ACC112 (cell line): Measurements from ENCODE around the gene PYGB.

ENCODE experiments used
- H2AFZ ChIP-seq: fragments of 200-600 bp; sonication (generic); one replicate; pipeline ENCODE4 v1.6.0; 2017; ENCODE audit warnings: antibody characterized with exemption, low read length; ENCODE audit not compliant: unreplicated experiment
- H3K27ac ChIP-seq: fragments of 200-600 bp; sonication (generic); 2 replicates; pipeline ENCODE4 v1.5.1; 2014; ENCODE audit warnings: low read depth, mild to moderate bottlenecking, antibody characterized with exemption, low read length, moderate library complexity
- H3K27me3 ChIP-seq: fragments of 200-600 bp; sonication (generic); 2 replicates; pipeline ENCODE4 v1.6.1; 2014; ENCODE audit warnings: mild to moderate bottlenecking, antibody characterized with exemption, low read length, moderate library complexity, mixed read lengths; ENCODE audit not compliant: insufficient read depth
- H3K36me3 ChIP-seq: fragments of 200-600 bp; sonication (generic); 2 replicates; pipeline ENCODE4 v1.6.1; 2016; ENCODE audit warnings: mild to moderate bottlenecking, antibody characterized with exemption, low read length, moderate library complexity, mixed read lengths; ENCODE audit not compliant: insufficient read depth
- H3K4me1 ChIP-seq: fragments of 200-600 bp; sonication (generic); one replicate; pipeline ENCODE4 v1.6.1; 2016; ENCODE audit warnings: low read length, mixed read lengths; ENCODE audit not compliant: insufficient read depth, unreplicated experiment, control insufficient read depth
- H3K4me3 ChIP-seq: fragments of 200-600 bp; sonication (generic); 2 replicates; pipeline ENCODE4 v1.5.1; 2014; ENCODE audit warnings: mild to moderate bottlenecking, low read depth, low read length
- H3K79me2 ChIP-seq: fragments of 200-600 bp; sonication (generic); one replicate; pipeline ENCODE4 v1.6.0; 2016; ENCODE audit warnings: low read length; ENCODE audit not compliant: control insufficient read depth, unreplicated experiment, insufficient read depth

The PYGB gene

GRCh38 chr20:25294459-25295385, 46.8 kb downstream of the PYGB start:
- Histone ChIP-seq H3K4me1 (peaks cover 17% of the 10 kb centered on the region), H3K36me3 (peaks cover 12% of the 10 kb centered on the region; the same call in 1 of the 2 replicates), H3K27ac (no peak overlapping the region)

GRCh38 chr20:25295386-25296093, 47.7 kb downstream of the PYGB start:
- no peak overlapping the region for H2AFZ ChIP-seq
- no peaks in the 10 kb centered on the region for H3K79me2 ChIP-seq
- no peaks in the 10 kb centered on the region for H3K27me3 ChIP-seq
- no peak overlapping the region for H3K4me3 ChIP-seq
- peaks cover 5% of the 10 kb centered on the region; the same call in 1 of the 2 replicates for H3K36me3 ChIP-seq
- peaks cover 24% of the 10 kb centered on the region for H3K4me1 ChIP-seq
- H3K27ac ChIP-seq = 0 out of 2 replicates have a peak overlapping the region, but pooled peaks have one; percentile 2

More at GRCh38 chr20:25294459-25295385, 46.8 kb downstream of the PYGB start:
- Histone ChIP-seq H3K79me2 (no peaks in the 10 kb centered on the region), H3K4me3 (no peak overlapping the region), H3K27me3 (no peaks in the 10 kb centered on the region), H2AFZ (no peak overlapping the region)

DNA sequence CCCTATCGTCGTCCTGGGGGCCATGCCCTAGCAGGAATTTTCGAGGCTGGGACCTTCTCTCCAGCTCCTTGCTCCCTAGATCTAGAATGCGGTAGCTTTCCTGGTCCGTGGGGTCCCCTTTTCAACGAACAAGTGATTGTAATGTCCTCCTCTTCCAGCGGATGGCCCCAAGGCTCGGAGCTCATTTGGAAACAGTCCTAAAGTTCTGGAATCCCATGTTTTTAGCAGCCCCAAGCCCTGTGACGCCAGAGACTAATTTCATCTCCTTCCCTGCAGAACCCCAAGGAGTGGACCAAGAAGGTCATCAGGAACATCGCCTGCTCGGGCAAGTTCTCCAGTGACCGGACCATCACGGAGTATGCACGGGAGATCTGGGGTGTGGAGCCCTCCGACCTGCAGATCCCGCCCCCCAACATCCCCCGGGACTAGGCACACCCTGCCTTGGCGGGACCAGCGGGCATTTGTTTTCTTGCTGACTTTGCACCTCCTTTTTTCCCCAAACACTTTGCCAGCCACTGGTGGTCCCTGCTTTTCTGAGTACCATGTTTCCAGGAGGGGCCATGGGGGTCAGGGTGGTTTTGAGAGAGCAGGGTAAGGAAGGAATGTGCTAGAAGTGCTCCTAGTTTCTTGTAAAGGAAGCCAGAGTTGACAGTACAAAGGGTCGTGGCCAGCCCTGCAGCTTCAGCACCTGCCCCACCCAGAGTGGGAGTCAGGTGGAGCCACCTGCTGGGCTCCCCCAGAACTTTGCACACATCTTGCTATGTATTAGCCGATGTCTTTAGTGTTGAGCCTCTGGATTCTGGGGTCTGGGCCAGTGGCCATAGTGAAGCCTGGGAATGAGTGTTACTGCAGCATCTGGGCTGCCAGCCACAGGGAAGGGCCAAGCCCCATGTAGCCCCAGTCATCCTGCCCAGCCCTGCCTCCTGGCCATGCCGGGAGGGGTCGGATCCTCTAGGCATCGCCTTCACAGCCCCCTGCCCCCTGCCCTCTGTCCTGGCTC, 48.5 kb downstream of the PYGB start:
- no peak overlapping the region for H3K4me3 ChIP-seq
- peaks cover 3% of the 10 kb centered on the region; the same call in 1 of the 2 replicates for H3K36me3 ChIP-seq
- H3K27me3 ChIP-seq = no peaks in the 10 kb centered on the region
- no peak overlapping the region for H2AFZ ChIP-seq
- H3K27ac ChIP-seq = peak overlapping the region; percentile 28
- peaks cover 27% of the 10 kb centered on the region for H3K4me1 ChIP-seq
- H3K79me2 ChIP-seq = no peaks in the 10 kb centered on the region

- Histone ChIP-seq H3K4me1 (peaks cover 27% of the 10 kb centered on the region), H2AFZ (no peak overlapping the region), H3K4me3 (no peak overlapping the region), H3K79me2 (no peaks in the 10 kb centered on the region), H3K27ac (peak overlapping the region; percentile 28), H3K36me3 (peaks cover 3% of the 10 kb centered on the region; the same call in 1 of the 2 replicates), H3K27me3 (no peaks in the 10 kb centered on the region)
Measured at GRCh38 chr20:25297141-25297905, 49.4 kb downstream of the PYGB start.

GRCh38 chr20:25299806-25300205, 51.9 kb downstream of the PYGB start:
- Histone ChIP-seq H3K27me3 (no peaks in the 10 kb centered on the region), H3K4me1 (peaks cover 27% of the 10 kb centered on the region), H3K36me3 (peaks cover 3% of the 10 kb centered on the region; the same call in 1 of the 2 replicates), H2AFZ (no peak overlapping the region), H3K4me3 (no peak overlapping the region), H3K27ac (peak overlapping the region; percentile 54), H3K79me2 (no peaks in the 10 kb centered on the region)

- no peak overlapping the region for H2AFZ ChIP-seq
- H3K27ac ChIP-seq = peak overlapping the region; percentile 54
- peaks cover 27% of the 10 kb centered on the region for H3K4me1 ChIP-seq
- H3K4me3 ChIP-seq = no peak overlapping the region
- no peaks in the 10 kb centered on the region for H3K79me2 ChIP-seq
- H3K36me3 ChIP-seq = peaks cover 3% of the 10 kb centered on the region; the same call in 1 of the 2 replicates
- H3K27me3 ChIP-seq = no peaks in the 10 kb centered on the region
Measured at GRCh38 chr20:25300496-25301170, 52.7 kb downstream of the PYGB start.

- Histone ChIP-seq H3K79me2 (no peaks in the 10 kb centered on the region), H3K27ac (peak overlapping the region; percentile 54; the same call in 1 of the 2 replicates), H3K4me3 (no peak overlapping the region), H2AFZ (no peak overlapping the region), H3K27me3 (no peaks in the 10 kb centered on the region), H3K36me3 (peaks cover 3% of the 10 kb centered on the region; the same call in 1 of the 2 replicates), H3K4me1 (peaks cover 27% of the 10 kb centered on the region)
Measured at GRCh38 chr20:25301357-25301920, 53.6 kb downstream of the PYGB start.

- H3K27ac ChIP-seq = no peak overlapping the region
- no peaks in the 10 kb centered on the region for H3K79me2 ChIP-seq
- no peak overlapping the region for H3K4me3 ChIP-seq
- H2AFZ ChIP-seq = no peak overlapping the region
- peaks cover 3% of the 10 kb centered on the region; the same call in 1 of the 2 replicates for H3K36me3 ChIP-seq
- H3K27me3 ChIP-seq = no peaks in the 10 kb centered on the region
- H3K4me1 ChIP-seq = peaks cover 16% of the 10 kb centered on the region
Measured at GRCh38 chr20:25302596-25302995, 54.7 kb downstream of the PYGB start.
